GM21528 (cell line): ENCODE data around the gene TRAPPC2.

ENCODE experiments used
- ATAC-seq: cut with Tn5 transposase; IDR thresholded peaks from one replicate; pipeline ENCODE4 v1.9.1; 2021; ENCODE audit warnings: mild to moderate bottlenecking, moderate library complexity; ENCODE audit not compliant: unreplicated experiment, low FRiP score

Gene TRAPPC2

GRCh38 chrX:13702111-13702789 is 32.2 kb downstream of the TRAPPC2 start:
- no peak for ATAC-seq

GRCh38 chrX:13700380-13700779 is 34.0 kb downstream of the TRAPPC2 start:
- ATAC-seq = no peak

DNA sequence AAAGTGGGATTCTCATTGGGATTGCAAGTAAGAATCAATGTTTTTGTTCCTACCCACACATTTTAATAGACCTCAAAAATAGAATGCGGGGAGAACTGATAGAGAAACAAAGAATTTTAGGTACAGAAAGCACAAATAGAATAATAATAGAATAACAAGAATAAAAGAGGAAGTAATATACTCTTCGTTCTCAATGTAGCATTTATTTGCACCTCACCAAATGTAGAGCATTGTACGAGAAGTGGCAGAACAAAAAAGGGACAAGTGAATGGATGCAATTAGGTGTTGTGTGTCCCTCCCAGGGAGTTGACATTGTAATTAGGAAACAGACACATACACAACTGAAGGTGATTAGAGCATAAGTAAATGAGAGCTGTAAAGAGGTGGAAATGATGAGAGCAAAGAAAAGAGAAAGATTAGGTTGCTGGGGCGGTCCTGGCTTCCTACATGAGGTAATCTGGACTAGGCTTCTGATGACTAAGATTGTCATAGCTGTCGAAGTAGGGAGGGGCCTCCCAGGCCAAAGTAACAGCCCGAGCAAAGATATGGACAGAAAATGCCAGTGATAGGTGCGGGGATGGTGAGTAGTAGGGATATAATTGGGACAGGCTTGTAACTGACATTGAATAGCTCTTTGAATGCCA is 35.1 kb downstream of the TRAPPC2 start:
- no peak for ATAC-seq

DNA sequence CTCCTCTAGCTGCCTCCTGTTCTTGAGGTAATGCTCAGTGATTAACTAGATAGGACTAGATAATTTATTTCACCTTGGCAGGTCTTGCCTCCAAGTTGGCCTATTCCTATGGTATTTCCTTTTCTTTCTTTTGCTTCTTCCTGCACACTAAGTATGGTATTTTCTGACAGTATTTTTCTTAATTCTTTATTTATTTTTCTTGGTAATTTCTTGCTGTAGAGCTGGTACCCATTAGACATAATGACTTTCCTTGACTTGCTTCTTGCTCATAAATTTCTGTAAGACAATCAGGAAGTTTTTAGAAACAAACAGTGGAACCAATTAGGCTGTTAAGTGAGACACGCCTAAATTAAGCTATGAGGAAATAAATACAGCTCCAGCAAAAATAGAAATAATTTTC is 36.0 kb downstream of the TRAPPC2 start:
- no peak for ATAC-seq

DNA sequence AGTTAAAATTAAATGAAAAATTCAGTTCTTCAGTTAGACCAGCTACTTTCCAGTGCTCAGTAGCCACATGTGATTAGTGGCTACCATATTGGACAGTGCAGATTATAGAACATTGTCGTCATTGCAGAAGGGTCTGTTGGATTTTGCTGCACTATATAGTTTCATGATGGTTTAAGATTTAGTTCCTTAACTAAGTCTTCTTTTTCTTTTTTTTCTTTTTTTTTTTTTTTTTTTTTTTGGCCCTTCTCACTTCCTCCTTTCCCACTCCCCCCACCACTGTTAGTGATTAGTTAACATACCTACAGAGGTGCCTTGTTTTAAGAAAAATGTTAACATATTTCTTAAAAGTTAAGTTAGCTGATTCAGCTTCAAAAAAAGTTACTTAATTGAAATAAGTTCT is 36.4 kb downstream of the TRAPPC2 start:
- ATAC-seq = no peak

- no peak for ATAC-seq
Measured at GRCh38 chrX:13697455-13697854, 37.0 kb downstream of the TRAPPC2 start.

- no peak for ATAC-seq
Measured at GRCh38 chrX:13695601-13696115, 38.8 kb downstream of the TRAPPC2 start.

- no peak for ATAC-seq
Measured at GRCh38 chrX:13694983-13695382, 39.4 kb downstream of the TRAPPC2 start.

DNA sequence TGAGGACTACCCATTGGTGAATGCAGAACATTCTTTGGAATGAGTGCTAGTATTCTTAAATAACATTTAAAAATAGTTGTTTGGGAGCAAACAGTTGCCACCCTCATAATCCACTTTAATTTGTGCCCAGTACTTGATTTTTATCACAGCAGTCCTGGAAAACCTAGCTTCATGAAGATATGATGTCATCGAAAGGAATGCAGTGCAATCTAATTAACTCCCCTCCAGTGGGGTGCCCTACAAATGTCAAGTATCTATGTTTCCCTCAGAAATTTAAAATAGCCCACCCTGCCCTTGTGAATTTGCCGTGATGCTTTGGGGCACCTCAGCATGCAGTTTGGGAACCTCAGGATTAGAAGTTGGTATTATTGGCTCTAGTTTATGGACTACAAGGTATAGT is 40.1 kb downstream of the TRAPPC2 start:
- no peak for ATAC-seq

GRCh38 chrX:13693341-13693961 is 41.0 kb downstream of the TRAPPC2 start:
- ATAC-seq = no peak

GRCh38 chrX:13692771-13693231 is 41.6 kb downstream of the TRAPPC2 start:
- ATAC-seq = no peak

GRCh38 chrX:13691841-13692371 is 42.5 kb downstream of the TRAPPC2 start:
- ATAC-seq = no peak

GRCh38 chrX:13690836-13691235 is 43.6 kb downstream of the TRAPPC2 start:
- no peak for ATAC-seq

- ATAC-seq = no peak
Measured at GRCh38 chrX:13689741-13690211, 44.6 kb downstream of the TRAPPC2 start.

DNA sequence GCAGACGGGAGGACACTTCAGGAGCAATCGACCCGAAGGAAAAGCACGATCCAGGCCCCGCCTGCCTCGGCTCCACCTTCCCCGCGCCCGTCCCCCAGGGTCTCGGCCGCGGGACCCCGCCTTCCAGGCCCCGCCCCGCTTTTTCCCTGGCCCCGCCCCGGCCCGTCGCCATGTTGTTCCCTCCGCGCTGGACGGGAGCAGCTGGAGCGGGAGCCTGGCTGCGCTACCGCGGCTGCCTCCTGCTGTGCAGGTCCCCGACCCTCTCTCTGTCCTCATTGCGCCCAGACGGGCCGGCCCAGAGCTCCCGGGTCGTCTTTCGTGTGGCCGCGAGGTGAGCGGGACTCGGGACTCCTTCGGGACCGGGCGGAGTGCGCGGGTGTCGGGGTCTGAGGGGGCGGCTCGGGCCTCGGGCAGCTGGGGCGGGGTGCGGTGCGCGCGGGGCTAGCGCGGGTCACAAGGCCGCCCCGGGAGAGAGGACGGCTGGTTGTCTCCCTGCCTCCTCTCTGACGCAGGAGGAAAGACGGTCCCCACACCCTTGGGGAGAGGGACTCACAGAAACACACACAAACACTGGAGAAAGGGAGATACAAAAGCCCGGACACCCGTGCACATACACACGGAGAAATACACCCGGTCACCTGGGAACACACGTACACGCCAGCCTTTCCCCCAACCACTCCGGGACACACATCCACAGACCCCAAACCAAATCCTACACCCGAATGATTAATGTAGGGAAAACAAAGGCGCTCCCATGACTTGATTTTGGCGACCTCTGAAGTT is 45.3 kb downstream of the TRAPPC2 start, which contains the start of gene RAB9A:
Gene RAB9A, plus strand, starts transcription at position 171 of the 783 bp plus-strand sequence. CDS start 19,619 bp downstream, outside the sequence.
- peak; percentile 82 for ATAC-seq

DNA sequence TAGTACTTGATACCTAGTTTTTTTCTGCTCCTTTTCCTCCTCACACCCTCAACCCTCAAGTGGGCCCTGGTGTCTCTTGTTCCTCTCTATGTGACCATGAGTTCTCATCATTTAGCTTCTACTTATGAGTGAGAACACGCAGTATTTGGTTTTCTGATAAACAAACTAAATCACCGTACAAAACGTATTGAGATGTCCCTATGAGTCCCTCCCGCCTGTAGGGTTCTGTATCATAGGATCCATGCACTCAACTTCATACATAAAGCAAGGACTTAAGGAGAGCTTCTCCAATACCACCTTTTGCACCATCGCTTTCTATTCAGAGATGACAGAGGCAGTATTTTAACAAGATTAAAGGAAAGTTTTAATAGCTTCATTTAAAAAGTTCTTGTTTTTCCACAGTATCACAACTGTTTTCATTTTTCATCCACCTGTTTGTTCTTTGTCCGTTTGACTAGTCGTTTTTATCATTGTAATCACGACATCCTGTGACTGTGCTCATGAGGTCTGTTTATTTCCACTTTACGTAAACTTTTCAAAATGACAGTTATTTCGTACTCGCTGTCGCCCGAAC is 45.9 kb downstream of the TRAPPC2 start:
- peak; percentile 30 for ATAC-seq

GRCh38 chrX:13687203-13687602 is 47.2 kb downstream of the TRAPPC2 start:
- no peak for ATAC-seq

GRCh38 chrX:13685126-13685763 is 49.2 kb downstream of the TRAPPC2 start:
- no peak for ATAC-seq

DNA sequence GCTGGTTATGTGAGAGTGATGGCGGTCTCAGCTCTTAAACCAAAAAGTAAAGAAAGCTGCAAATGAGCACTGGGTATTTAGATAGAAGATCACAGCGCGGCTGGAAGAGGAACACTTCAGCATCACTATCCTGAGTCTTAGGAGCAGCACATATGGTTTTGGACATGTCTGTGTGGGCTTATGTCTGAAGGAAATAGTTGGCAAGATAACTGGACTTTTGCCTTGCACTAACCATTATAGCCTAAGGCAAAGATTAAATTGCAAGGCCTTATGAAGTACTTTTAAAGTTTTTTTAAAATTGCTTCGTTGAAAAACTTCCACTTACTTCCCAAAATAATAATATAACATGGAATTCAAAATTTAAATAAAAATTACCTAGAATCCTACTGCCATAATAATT is 50.1 kb downstream of the TRAPPC2 start:
- ATAC-seq = no peak
